Measurements from ENCODE around the gene PBRM1. TPM values are rescaled to one million over a fixed set of nuclear protein-coding genes. Genes with fewer than 3 reads are reported as not detected.
A peak's percentile ranks its signal among the peaks of the same experiment; 100 is the strongest.

Gene PBRM1
- total and polyA plus RNA-seq, 2 donors (not counting 3 experiments of a cell fraction or from before 2014, with no cell fraction given): 26.7 to 87.1 TPM

DNA sequence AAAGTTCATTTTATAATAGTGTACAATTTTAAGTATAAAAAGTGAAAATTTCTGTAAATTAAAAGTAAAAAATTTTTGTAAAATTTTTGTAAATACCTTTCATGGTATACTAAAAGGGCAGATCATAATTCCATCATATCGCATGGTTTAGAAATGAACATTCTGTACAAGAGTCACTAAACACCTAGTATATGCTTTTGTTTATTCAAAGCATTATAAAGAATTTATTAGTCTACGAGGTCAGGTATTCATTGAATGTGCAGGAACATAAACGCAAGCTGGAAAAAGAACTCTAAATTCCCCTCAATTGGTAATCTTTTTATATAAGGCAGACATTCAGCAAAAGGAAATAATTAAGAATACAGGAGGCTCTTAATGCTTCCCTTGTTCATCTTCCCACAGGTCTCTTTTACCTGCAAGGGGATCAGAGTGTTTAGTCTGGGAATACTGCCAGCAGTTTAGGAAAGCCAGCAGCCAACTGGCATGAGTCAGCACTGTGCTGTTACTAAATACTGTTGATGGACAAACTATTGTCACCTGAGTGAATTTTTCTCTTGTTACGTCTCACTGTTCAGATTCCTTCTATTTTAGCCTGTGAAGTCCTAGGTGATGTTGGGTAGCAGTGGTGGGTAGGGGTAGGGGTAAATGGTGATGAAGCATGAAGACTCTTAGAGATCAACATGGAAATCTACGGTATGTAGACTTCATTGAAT lies 79.2 kb downstream of the PBRM1 start:
- Histone ChIP-seq H3K9ac (replicated peaks; ENCODE audit: extremely low read depth, insufficient read depth, low read length) (no peak overlapping the region), H3K9me1 (replicated peaks; ENCODE audit: control insufficient read depth, extremely low read depth, insufficient read depth, low read length) (no peaks in the 10 kb centered on the region), H4K20me1 (replicated peaks; ENCODE audit: control insufficient read depth, extremely low read depth, insufficient read depth, low read length) (no peaks in the 10 kb centered on the region), H3K4me3 (replicated peaks in 1 of 3; ENCODE audit: insufficient read depth in 1 of 3, low read depth in 1 of 3, low read length in 3 of 3) (no peak overlapping the region), H3K36me3 (ENCODE audit: control insufficient read depth in 2 of 2, extremely low read depth in 1 of 2, insufficient read depth in 2 of 2, low read length in 2 of 2) (peaks cover 15 to 32% of the 10 kb centered on the region in 2 experiments), H3K4me2 (ENCODE audit: insufficient read depth, low read length) (no peak overlapping the region), H3K79me2 (ENCODE audit: control insufficient read depth, insufficient read depth, low read length) (peaks cover 10% of the 10 kb centered on the region), H3K9me3 (replicated peaks; ENCODE audit: control insufficient read depth, insufficient read depth, low read length) (no peaks in the 10 kb centered on the region), H2AFZ (ENCODE audit: low read depth, low read length) (no peak overlapping the region), H3K4me1 (ENCODE audit: control insufficient read depth, extremely low read depth, insufficient read depth, low read length) (peaks cover 3% of the 10 kb centered on the region), H3K27ac (ENCODE audit: insufficient read depth, low read depth, low read length) (no peak overlapping the region), H3K27me3 (ENCODE audit: control insufficient read depth in 2 of 2, insufficient read depth in 2 of 2, low read length in 2 of 2) (no peaks in the 10 kb centered on the region)
- ChIA-PET CTCF (interaction anchor here (1.1 kb wide), 2 partner anchors 12 to 14 kb away, joined by 3 read pairs; no protein-coding TSS in a partner anchor), POLR2A (no interaction called here)
- intact Hi-C loops (cut with micrococcal nuclease): no loop called here
- FAIRE-seq (no peak), DNase-seq (ENCODE audit: low read depth, low spot score) (peak; percentile 32)
- dilution Hi-C loops (cut with MboI; ENCODE audit: extremely low pct_ligation_motif_present, low sequenced_read_pairs): no loop called here
- TF ChIP-seq JUN (IDR thresholded peaks at IDR 0.05; ENCODE audit: borderline replicate concordance, insufficient read depth, insufficient read length, low read depth) (no peak), GATA2 (IDR thresholded peaks at IDR 0.05; ENCODE audit: insufficient read depth, insufficient read length, low read depth, low read length) (no peak), EZH2 (IDR thresholded peaks at IDR 0.05; ENCODE audit: borderline replicate concordance, low read depth, low read length, severe bottlenecking) (no peak), FOS (IDR thresholded peaks at IDR 0.05; ENCODE audit: borderline replicate concordance, insufficient read depth, low read length) (no peak), POLR2AphosphoS5 (IDR thresholded peaks at IDR 0.05; ENCODE audit: insufficient read depth, low read depth, low read length) (no peak), POLR2A (IDR thresholded peaks at IDR 0.05; ENCODE audit: low read depth, low read length) (no peak), MYC (IDR thresholded peaks at IDR 0.05; ENCODE audit: low read depth, low read length) (no peak)
- TF ChIP-seq, protein P1, sequence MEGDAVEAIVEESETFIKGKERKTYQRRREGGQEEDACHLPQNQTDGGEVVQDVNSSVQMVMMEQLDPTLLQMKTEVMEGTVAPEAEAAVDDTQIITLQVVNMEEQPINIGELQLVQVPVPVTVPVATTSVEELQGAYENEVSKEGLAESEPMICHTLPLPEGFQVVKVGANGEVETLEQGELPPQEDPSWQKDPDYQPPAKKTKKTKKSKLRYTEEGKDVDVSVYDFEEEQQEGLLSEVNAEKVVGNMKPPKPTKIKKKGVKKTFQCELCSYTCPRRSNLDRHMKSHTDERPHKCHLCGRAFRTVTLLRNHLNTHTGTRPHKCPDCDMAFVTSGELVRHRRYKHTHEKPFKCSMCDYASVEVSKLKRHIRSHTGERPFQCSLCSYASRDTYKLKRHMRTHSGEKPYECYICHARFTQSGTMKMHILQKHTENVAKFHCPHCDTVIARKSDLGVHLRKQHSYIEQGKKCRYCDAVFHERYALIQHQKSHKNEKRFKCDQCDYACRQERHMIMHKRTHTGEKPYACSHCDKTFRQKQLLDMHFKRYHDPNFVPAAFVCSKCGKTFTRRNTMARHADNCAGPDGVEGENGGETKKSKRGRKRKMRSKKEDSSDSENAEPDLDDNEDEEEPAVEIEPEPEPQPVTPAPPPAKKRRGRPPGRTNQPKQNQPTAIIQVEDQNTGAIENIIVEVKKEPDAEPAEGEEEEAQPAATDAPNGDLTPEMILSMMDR (IDR thresholded peaks at IDR 0.05; ENCODE audit: extremely low read depth in 1 of 2, insufficient read depth in 1 of 2, low read depth in 1 of 2, low read length in 2 of 2): no peak
- TF ChIP-seq, protein P2, sequence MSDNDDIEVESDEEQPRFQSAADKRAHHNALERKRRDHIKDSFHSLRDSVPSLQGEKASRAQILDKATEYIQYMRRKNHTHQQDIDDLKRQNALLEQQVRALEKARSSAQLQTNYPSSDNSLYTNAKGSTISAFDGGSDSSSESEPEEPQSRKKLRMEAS (IDR thresholded peaks at IDR 0.05; ENCODE audit: insufficient read depth, insufficient read length): no peak
- no TSS peak for BruUV-seq (replicated peaks)
